Kidney (tissue), 14 donors: ENCODE measurements around the gene CTIF. TPM values are rescaled to one million over a fixed set of nuclear protein-coding genes. Genes with fewer than 3 reads are reported as not detected.

Experiments used
- DNase-seq, 5 donors: peaks; one replicate each; pipeline ENCODE4 v3.0.0-alpha.2; 2013 to 2020
- FAIRE-seq: peaks from 2 replicates; lab custom pipeline; 2012; peaks lifted over from hg19 to GRCh38; lab: Jason Lieb, UNC
- H3K27ac ChIP-seq, 2 donors: one replicate each; pipeline ENCODE4 v1.7.0; 2013; ENCODE audit warnings: low read depth in 2 of 2, low read length in 2 of 2, inconsistent platforms in 1 of 2
- H3K27me3 ChIP-seq: one replicate; pipeline ENCODE4 v1.7.1; 2013; ENCODE audit warnings: low read length, inconsistent platforms; ENCODE audit not compliant: control insufficient read depth, insufficient read depth
- H3K36me3 ChIP-seq, 3 donors: one replicate each; pipeline versions ENCODE4 v1.7.0 to v1.7.1; 2013; ENCODE audit warnings: low read length in 3 of 3, control low read depth in 1 of 3, inconsistent platforms in 1 of 3; ENCODE audit not compliant: insufficient read depth in 3 of 3, control insufficient read depth in 2 of 3
- H3K4me1 ChIP-seq, 3 donors: one replicate each; pipeline versions ENCODE4 v1.7.0 to v1.7.1; 2013; ENCODE audit warnings: low read length in 3 of 3, inconsistent platforms in 1 of 3, low read depth in 1 of 3; ENCODE audit not compliant: control insufficient read depth in 2 of 3, insufficient read depth in 2 of 3
- H3K4me3 ChIP-seq, 3 donors: one replicate each; pipeline versions ENCODE4 v1.7.0 to v1.8.1; 2013; ENCODE audit warnings: low read length in 3 of 3, control low read depth in 1 of 3, inconsistent platforms in 1 of 3
- H3K9ac ChIP-seq, 3 donors: one replicate each; pipeline versions ENCODE4 v1.7.0 to v1.7.1; 2013; ENCODE audit warnings: low read length in 3 of 3, control low read depth in 1 of 3, inconsistent platforms in 1 of 3
- H3K9me3 ChIP-seq, 3 donors: one replicate each; pipeline versions ENCODE4 v1.7.0 to v1.7.1; 2013; ENCODE audit warnings: low read length in 3 of 3, control low read depth in 1 of 3, inconsistent platforms in 1 of 3; ENCODE audit not compliant: control insufficient read depth in 2 of 3, insufficient read depth in 1 of 3
- intact Hi-C: fragments of 100-400 bp; cut with DNase I; formaldehyde crosslinking; loops from one replicate; pipeline ENCODE4 v1.11.1; 2022
- polyA plus RNA-seq: library from polyadenylated mRNA; stranded (reverse); fragments of 350-450 nt; fragmentation: Illumina TruSeq; extraction: RNeasy Lipid Tissue Mini Kit (QIAGEN cat#74804); gene quantifications from one replicate; pipeline ENCODE4 v1.2.3, GENCODE V29; 2014; ENCODE audit warnings: low read depth, low replicate concordance; ENCODE audit not compliant: insufficient read depth
- total RNA-seq: library from RNA; stranded (reverse); fragmentation: NEBNext Ultra II Directional; extraction: Animal tissue kit (Norgen Biotek cat#: 25700); gene quantifications from one replicate; pipeline ENCODE4 v1.2.1, GENCODE V29; 2021
- TF ChIP-seq, protein P1 (sequence below): IDR thresholded peaks from 3 replicates; pipeline ENCODE4 v1.5.1; 2012; ENCODE audit warnings: mild to moderate bottlenecking, moderate library complexity, borderline replicate concordance; ENCODE audit not compliant: insufficient read depth; ENCODE audit errors: extremely low read depth
- donor health status: control.
- donor health status: control.
- donor health status: control.
- donor health status: control.
- donor health status: control.
- donor health status: DM: yes; HTN: yes; CAD: no.
- donor health status: Normal renal cell carcinoma (clear cell type).

The CTIF gene
- total and polyA plus RNA-seq, 2 donors from 2014 or later = 37.3 to 41.9 TPM

DNA sequence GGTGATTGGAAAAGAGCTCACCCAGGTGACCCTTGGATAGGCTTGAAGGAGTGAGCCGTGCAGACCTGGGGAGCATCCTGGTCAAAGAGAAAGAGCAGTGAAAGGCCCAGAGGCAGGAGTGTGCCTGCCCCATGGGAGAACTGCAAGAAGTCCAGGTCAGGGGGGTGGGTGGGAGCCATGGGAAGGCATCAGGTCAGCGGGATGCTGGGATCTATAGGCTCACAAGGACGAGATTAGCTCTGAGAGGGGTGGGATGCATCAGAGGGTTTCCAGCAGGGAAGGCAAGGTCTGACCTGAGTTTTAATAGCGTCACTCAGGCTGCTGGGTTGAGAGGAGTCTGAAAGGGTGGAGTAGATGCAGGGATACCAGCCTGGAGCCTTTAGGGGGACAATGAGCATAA is 253.3 kb downstream of the CTIF start:
- DNase-seq (peak in 1 of 5 donors; percentile 30), FAIRE-seq (no peak)
- peaks cover 0 to 9% (median 6%) of the 10 kb centered on the region in 3 donors for H3K4me1 ChIP-seq
- H3K9ac ChIP-seq = no peak overlapping the region
- H3K4me3 ChIP-seq = no peak overlapping the region
- TF ChIP-seq, protein P1, sequence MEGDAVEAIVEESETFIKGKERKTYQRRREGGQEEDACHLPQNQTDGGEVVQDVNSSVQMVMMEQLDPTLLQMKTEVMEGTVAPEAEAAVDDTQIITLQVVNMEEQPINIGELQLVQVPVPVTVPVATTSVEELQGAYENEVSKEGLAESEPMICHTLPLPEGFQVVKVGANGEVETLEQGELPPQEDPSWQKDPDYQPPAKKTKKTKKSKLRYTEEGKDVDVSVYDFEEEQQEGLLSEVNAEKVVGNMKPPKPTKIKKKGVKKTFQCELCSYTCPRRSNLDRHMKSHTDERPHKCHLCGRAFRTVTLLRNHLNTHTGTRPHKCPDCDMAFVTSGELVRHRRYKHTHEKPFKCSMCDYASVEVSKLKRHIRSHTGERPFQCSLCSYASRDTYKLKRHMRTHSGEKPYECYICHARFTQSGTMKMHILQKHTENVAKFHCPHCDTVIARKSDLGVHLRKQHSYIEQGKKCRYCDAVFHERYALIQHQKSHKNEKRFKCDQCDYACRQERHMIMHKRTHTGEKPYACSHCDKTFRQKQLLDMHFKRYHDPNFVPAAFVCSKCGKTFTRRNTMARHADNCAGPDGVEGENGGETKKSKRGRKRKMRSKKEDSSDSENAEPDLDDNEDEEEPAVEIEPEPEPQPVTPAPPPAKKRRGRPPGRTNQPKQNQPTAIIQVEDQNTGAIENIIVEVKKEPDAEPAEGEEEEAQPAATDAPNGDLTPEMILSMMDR = no peak
- H3K27me3 ChIP-seq = no peaks in the 10 kb centered on the region
- H3K9me3 ChIP-seq = no peaks in the 10 kb centered on the region
- intact Hi-C loops = no loop called here
- no peak overlapping the region for H3K27ac ChIP-seq
- no peaks in the 10 kb centered on the region for H3K36me3 ChIP-seq

- H3K36me3 ChIP-seq = no peaks in the 10 kb centered on the region
- no peak overlapping the region for H3K4me3 ChIP-seq
- H3K9ac ChIP-seq = no peak overlapping the region
- H3K4me1 ChIP-seq = peaks cover 0 to 9% (median 6%) of the 10 kb centered on the region in 3 donors
- TF ChIP-seq, protein P1 = no peak
- no peaks in the 10 kb centered on the region for H3K9me3 ChIP-seq
- no peak for FAIRE-seq
- intact Hi-C loops = no loop called here
- peak in 4 of 5 donors; percentile 79 to 81 (median 80) for DNase-seq
- H3K27me3 ChIP-seq = no peaks in the 10 kb centered on the region
- H3K27ac ChIP-seq = no peak overlapping the region
Measured at GRCh38 chr18:48792611-48793380, 254.0 kb downstream of the CTIF start.

DNA sequence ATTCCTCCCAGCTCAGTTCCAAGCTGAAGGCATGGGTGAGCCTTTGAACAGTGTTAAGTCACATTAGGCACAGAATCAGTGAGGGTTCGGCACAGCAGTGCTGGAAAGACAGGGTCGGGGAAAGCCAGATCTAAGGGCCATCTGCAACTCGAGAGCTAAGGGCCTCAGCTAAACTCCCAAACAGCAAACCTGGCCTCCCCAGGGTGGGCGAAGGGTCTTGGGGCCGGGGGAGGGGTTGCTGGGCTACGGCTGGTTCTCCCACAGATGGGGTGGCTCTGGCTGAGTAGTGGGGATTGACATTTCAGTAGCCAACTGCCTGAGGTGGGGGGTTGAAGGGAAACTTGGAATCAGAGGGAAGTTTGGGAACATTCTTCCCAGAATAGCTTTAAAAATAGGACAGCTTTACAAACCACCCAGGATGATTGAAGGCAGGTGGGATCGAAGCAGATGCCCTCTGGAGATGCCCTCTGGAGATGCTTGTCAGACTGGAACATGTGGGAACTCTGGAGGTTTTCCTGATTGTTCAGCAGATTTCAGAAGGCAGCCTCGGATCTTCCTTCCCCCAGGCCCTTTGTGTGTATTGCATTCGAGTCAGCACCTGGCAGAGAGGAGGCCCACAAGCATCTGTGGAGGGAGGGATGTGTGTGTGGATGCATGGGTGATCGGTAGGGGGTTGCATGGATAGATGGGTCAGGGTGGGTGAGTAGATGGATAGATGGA is 255.6 kb downstream of the CTIF start:
- no peaks in the 10 kb centered on the region for H3K9me3 ChIP-seq
- no peaks in the 10 kb centered on the region for H3K36me3 ChIP-seq
- no peak overlapping the region for H3K9ac ChIP-seq
- no peak for FAIRE-seq
- peaks cover 0 to 9% (median 6%) of the 10 kb centered on the region in 3 donors for H3K4me1 ChIP-seq
- no peak overlapping the region for H3K4me3 ChIP-seq
- TF ChIP-seq, protein P1 = no peak
- H3K27me3 ChIP-seq = no peaks in the 10 kb centered on the region
- DNase-seq = peak in 1 of 5 donors; percentile 36
- no peak overlapping the region for H3K27ac ChIP-seq
- intact Hi-C loops = no loop called here
